ENCODE measurements around the gene RADIL.

The RADIL gene

GRCh38 chr7:4818000-4818794, 65.3 kb downstream of the RADIL start:
- H3K36me3 ChIP-seq (ENCODE audit: control insufficient read depth in 2 of 2, insufficient read depth in 1 of 2, low read length in 2 of 2) = no peaks in the 10 kb centered on the region
- POLR2A ChIA-PET = no interaction called here

DNA sequence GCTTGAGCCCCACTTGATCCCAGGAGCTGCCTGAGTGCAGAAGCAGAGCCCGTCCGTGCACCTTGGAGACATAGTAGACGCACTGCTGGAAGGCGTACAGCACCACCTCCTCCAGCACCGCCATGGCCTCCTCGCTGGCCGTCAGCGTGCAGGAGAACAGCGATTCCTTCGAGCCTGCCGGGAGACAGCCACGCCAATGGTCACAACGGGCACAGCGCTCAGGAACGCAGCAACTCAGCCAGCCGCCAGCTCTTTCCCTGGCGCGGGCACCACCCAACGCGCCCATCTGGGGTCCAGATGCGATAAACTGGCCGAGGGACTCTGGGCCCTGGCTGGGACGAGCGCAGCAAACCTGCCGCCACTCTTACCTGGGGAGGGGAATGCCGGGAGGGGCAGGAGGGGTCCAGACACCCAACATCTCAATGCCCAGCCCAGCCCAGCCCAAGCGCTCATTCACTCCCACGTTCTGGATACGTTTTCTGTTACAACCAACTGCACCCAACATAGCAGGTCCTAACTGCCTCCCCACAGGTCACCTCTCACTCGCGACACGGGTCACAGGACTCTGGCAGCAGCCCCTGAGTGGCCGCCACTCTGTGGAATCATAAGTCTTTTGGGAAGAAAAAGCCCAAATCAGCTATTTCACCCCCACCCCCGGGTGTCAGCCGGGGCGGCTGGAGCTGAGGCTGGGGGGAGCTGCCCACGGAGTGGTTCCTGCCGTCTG, 66.2 kb downstream of the RADIL start:
- no peaks in the 10 kb centered on the region for H3K4me1 ChIP-seq (ENCODE audit: control insufficient read depth, insufficient read depth, low read length)
- H3K9me3 ChIP-seq (ENCODE audit: control insufficient read depth, insufficient read depth, low read depth, low read length) = no peaks in the 10 kb centered on the region
- CTCF ChIA-PET = no interaction called here
- no peak overlapping the region for H3K4me3 ChIP-seq (ENCODE audit: low read depth, low read length)
- TF ChIP-seq ZNF768 (tag by site-specific recombination; IDR thresholded peaks at IDR 0.05) = no peak
- TF ChIP-seq ZBTB11 (tag by site-specific recombination; conservative IDR thresholded peaks at IDR 0.05; ENCODE audit: low read depth) = no peak
- no peak for TF ChIP-seq ZNF214 (tag by site-specific recombination; IDR thresholded peaks at IDR 0.05; ENCODE audit: borderline replicate concordance)
- TF ChIP-seq ZNF426 (tag by site-specific recombination; IDR thresholded peaks at IDR 0.05) = no peak
- TF ChIP-seq HOXD13 (CRISPR knock-in tag; IDR thresholded peaks at IDR 0.05; ENCODE audit: borderline replicate concordance) = no peak
- TF ChIP-seq, protein P1, sequence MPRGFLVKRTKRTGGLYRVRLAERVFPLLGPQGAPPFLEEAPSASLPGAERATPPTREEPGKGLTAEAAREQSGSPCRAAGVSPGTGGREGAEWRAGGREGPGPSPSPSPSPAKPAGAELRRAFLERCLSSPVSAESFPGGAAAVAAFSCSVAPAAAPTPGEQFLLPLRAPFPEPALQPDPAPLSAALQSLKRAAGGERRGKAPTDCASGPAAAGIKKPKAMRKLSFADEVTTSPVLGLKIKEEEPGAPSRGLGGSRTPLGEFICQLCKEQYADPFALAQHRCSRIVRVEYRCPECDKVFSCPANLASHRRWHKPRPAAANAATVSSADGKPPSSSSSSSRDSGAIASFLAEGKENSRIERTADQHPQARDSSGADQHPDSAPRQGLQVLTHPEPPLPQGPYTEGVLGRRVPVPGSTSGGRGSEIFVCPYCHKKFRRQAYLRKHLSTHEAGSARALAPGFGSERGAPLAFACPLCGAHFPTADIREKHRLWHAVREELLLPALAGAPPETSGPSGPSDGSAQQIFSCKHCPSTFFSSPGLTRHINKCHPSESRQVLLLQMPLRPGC (tag by site-specific recombination; IDR thresholded peaks at IDR 0.05) = no peak
- no peak for TF ChIP-seq ZNF423 (tag by site-specific recombination; IDR thresholded peaks at IDR 0.05)
- TF ChIP-seq ZSCAN23 (tag by site-specific recombination; IDR thresholded peaks at IDR 0.05) = no peak
- H3K36me3 ChIP-seq (ENCODE audit: control insufficient read depth in 2 of 2, insufficient read depth in 1 of 2, low read length in 2 of 2) = no peaks in the 10 kb centered on the region
- no peak overlapping the region for H3K27ac ChIP-seq (ENCODE audit: extremely low read depth, low read depth, low read length)
- POLR2A ChIA-PET = no interaction called here

More at GRCh38 chr7:4818000-4818794, 65.3 kb downstream of the RADIL start:
- no peak for TF ChIP-seq ZNF645 (tag by site-specific recombination; IDR thresholded peaks at IDR 0.05)
- TF ChIP-seq ZFHX2 (tag by site-specific recombination; conservative IDR thresholded peaks at IDR 0.05) = peak; percentile 72
- no peak for TF ChIP-seq ZNF169 (tag by site-specific recombination; IDR thresholded peaks at IDR 0.05)
- TF ChIP-seq EGR2 (tag by site-specific recombination; IDR thresholded peaks at IDR 0.05; ENCODE audit: low read depth) = peak; percentile 37; the same call in 1 of the 2 replicates
- TF ChIP-seq GFI1B (tag by site-specific recombination; IDR thresholded peaks at IDR 0.05) = no peak
- TF ChIP-seq ZNF513 (tag by site-specific recombination; IDR thresholded peaks at IDR 0.05) = no peak
- no peak overlapping the region for H3K4me3 ChIP-seq (ENCODE audit: low read depth, low read length)
- H3K9me3 ChIP-seq (ENCODE audit: control insufficient read depth, insufficient read depth, low read depth, low read length) = no peaks in the 10 kb centered on the region
- CTCF ChIA-PET = no interaction called here
- no peaks in the 10 kb centered on the region for H3K4me1 ChIP-seq (ENCODE audit: control insufficient read depth, insufficient read depth, low read length)
- no peak overlapping the region for H3K27ac ChIP-seq (ENCODE audit: extremely low read depth, low read depth, low read length)
